ENCODE results near the gene URM1. TPM values are rescaled to one million over a fixed set of nuclear protein-coding genes. Genes with fewer than 3 reads are reported as not detected.

The URM1 gene
- total RNA-seq, 6 experiments from 2014 or later, result 16.6 to 25.9 (median 22.2) TPM

DNA sequence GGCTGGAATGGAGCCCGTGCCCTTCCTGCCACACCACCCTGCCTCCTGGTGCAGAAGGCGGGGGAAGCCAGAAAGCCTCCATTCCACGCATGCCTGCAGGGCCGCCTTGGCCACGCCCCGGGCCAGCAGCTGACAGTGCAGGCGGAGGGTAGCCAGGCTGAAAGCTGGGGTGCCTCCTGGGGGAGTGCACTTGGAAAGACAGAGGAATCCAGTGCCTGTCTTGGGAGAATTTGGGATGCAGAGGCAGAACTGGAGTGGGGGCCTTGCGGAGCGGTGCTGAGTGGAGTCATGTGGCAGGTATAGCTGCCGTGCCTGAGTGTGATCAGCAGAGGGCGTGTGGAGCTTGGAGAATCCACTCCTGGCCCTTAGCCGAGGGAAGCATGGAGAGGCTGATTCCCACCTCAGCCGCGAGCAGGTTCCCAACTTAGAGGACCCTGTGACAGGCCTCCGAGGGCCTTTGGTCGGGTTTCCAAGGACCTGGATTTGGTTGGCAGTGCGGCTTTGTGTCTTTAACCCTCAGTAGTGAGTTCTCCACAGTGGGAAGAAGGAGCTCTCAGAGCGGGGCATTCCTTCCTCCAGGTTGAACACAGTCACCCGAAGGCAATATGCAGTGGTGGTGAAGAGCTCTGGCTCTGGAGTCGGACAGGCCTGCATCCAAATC, 9.1 kb upstream of the URM1 start:
- Histone ChIP-seq H3K9me3 (no peaks in the 10 kb centered on the region), H3K27ac (no peak overlapping the region), H3K4me1 (peaks cover 0 to 11% (median 0%) of the 10 kb centered on the region in 4 donors), H3K4me3 (peak overlapping the region; percentile 42 to 54 (median 43)), H3K27me3 (no peaks in the 10 kb centered on the region), H3K36me3 (no peaks in the 10 kb centered on the region)
- TF ChIP-seq, protein P1, sequence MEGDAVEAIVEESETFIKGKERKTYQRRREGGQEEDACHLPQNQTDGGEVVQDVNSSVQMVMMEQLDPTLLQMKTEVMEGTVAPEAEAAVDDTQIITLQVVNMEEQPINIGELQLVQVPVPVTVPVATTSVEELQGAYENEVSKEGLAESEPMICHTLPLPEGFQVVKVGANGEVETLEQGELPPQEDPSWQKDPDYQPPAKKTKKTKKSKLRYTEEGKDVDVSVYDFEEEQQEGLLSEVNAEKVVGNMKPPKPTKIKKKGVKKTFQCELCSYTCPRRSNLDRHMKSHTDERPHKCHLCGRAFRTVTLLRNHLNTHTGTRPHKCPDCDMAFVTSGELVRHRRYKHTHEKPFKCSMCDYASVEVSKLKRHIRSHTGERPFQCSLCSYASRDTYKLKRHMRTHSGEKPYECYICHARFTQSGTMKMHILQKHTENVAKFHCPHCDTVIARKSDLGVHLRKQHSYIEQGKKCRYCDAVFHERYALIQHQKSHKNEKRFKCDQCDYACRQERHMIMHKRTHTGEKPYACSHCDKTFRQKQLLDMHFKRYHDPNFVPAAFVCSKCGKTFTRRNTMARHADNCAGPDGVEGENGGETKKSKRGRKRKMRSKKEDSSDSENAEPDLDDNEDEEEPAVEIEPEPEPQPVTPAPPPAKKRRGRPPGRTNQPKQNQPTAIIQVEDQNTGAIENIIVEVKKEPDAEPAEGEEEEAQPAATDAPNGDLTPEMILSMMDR (IDR thresholded peaks at IDR 0.05), result peak; percentile 80 to 87 (median 84)
- no peak for TF ChIP-seq POLR2A (IDR thresholded peaks at IDR 0.05)
- peak; percentile 80 to 84 (median 81) for DNase-seq
- peak; percentile 94 to 97 (median 95) for ATAC-seq
- WGBS (ENCODE audit: insufficient coverage, low coverage, low lambda C conversion rate, missing lambda C conversion rate), result 2% methylated on average over 17 of the region's 20 CpGs
- intact Hi-C loops (cut with DNase I), result loop anchor here in 1 of 2 donors (10.0 kb wide), 1 partner anchor 53 kb away; no protein-coding TSS in a partner anchor

DNA sequence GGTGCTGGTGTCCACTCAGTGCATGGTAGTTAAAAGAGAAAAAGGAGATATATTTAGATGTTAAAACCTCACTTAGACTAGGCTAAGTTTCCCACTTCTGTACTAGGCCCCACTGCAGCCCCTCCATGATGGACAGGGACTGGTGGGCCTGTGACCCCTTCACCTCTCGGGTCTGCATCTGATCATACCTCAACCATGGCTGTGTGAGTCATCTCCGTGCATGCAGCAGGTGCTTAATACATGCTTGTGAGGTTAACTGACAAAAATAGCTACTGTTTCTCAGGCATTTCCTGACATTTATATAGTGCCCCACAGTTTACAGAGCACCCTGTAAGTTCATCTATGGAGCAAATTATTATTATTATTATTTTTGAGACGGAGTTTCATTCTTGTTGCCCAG, 8.4 kb upstream of the URM1 start:
- intact Hi-C loops (cut with DNase I), result loop anchor here in 1 of 2 donors (10.0 kb wide), 1 partner anchor 52 kb away; no protein-coding TSS in a partner anchor
- Histone ChIP-seq H3K9me3 (no peaks in the 10 kb centered on the region), H3K4me1 (peaks cover 0 to 11% (median 0%) of the 10 kb centered on the region in 4 donors), H3K27ac (no peak overlapping the region), H3K36me3 (no peaks in the 10 kb centered on the region), H3K27me3 (no peaks in the 10 kb centered on the region), H3K4me3 (no peak overlapping the region)
- DNase-seq (no peak), ATAC-seq (no peak)
- TF ChIP-seq POLR2A (IDR thresholded peaks at IDR 0.05), result no peak
- 80% methylated on average over 1 of the region's 3 CpGs for WGBS (ENCODE audit: insufficient coverage, low coverage, low lambda C conversion rate, missing lambda C conversion rate)

DNA sequence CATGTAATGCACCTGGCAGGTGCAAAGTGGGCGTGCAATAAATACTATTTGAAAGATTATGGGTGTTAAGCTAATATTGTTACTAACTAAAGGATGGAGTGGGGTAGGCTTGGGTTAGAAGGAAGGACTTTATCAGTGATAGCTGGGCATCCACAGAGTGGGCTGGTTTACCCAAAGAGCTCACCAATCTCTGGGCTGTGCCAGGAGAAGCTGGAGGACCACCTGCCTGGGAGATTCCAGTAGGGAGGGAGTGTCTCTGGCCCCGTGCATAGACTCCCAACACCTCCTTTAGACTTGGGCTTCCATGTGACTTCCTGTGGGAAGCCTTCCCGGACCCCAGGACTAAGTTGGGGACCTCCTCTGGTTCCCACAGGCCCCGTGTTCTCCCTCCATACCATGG, 5.6 kb upstream of the URM1 start:
- TF ChIP-seq, protein P1 (IDR thresholded peaks at IDR 0.05), result no peak
- no peak for TF ChIP-seq POLR2A (IDR thresholded peaks at IDR 0.05)
- Histone ChIP-seq H3K36me3 (no peaks in the 10 kb centered on the region), H3K27ac (no peak overlapping the region), H3K4me3 (no peak overlapping the region), H3K4me1 (peaks cover 0 to 16% (median 0%) of the 10 kb centered on the region in 4 donors), H3K9me3 (no peaks in the 10 kb centered on the region), H3K27me3 (no peaks in the 10 kb centered on the region)
- 83% methylated on average over 3 of the region's 4 CpGs for WGBS (ENCODE audit: insufficient coverage, low coverage, low lambda C conversion rate, missing lambda C conversion rate)
- ATAC-seq (no peak), DNase-seq (no peak)
- intact Hi-C loops (cut with DNase I), result loop anchor here in 1 of 2 donors (10.0 kb wide), 1 partner anchor 49 kb away; no protein-coding TSS in a partner anchor

DNA sequence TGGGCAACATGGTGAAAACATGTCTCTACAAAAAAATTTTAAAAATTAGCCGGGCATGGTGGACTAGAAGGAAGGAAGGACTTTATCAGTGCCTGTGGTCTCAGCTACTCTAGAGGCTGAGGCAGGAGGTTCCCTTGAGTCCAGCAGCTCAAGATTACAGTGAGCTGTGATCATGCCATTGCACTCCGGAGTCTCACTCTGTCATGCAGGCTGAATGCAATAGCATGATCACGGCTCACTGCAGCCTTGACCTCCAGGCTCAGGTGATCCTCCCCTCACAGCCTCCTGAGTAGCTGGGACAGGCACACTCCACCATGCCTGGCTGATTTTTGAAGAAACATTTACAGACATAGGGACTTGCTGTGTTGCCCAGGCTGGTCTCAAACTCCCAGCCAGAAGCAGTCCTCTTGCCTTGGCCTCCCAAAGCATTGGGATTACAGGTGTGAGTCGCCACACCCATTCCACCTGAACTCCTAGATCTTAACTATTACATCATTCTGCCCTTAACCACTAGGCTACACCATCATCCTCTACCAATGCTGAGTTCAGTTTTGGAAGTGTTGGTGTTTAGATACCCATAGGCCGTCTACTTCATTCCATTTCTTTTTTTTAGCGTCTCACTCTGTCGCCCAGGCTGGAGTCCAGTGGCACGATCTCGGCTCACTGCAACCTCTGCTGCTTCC, 2.0 kb upstream of the URM1 start:
- Histone ChIP-seq H3K4me3 (no peak overlapping the region), H3K4me1 (peaks cover 0 to 18% (median 3%) of the 10 kb centered on the region in 4 donors), H3K27ac (no peak overlapping the region), H3K36me3 (no peaks in the 10 kb centered on the region), H3K27me3 (no peaks in the 10 kb centered on the region), H3K9me3 (no peaks in the 10 kb centered on the region)
- 93% methylated on average over 7 of the region's 9 CpGs for WGBS (ENCODE audit: insufficient coverage, low coverage, low lambda C conversion rate, missing lambda C conversion rate)
- no peak for DNase-seq
- ATAC-seq, result no peak
- intact Hi-C loops (cut with DNase I), result loop anchor here in 1 of 2 donors (10.0 kb wide), 1 partner anchor 46 kb away; no protein-coding TSS in a partner anchor
- no peak for TF ChIP-seq POLR2A (IDR thresholded peaks at IDR 0.05)
- TF ChIP-seq, protein P1 (IDR thresholded peaks at IDR 0.05), result no peak

DNA sequence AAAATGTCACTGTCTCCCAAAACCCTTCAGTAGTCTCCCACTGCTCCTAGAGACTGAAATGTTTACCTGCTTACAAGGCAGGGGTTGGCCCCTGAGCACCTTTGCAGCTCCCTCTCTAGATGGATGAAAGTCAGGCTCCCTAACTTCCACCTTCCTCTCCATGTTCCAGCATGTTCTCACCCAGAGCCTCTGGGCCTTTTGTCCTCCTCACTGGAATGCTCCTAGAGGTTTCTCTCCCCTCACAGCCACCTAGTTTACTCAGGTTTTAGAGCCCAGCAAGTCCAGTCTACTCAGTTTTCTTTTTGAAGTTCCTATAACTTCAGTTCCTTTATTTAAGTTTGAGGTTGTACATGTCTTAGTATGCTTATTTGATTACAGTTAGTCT, 815 bp upstream of the URM1 start:
- no peak for TF ChIP-seq POLR2A (IDR thresholded peaks at IDR 0.05)
- TF ChIP-seq, protein P1 (IDR thresholded peaks at IDR 0.05), result no peak
- ATAC-seq (no peak), DNase-seq (no peak)
- Histone ChIP-seq H3K27ac (peak overlapping the region; percentile 43 to 89 (median 80)), H3K36me3 (no peaks in the 10 kb centered on the region), H3K9me3 (no peaks in the 10 kb centered on the region), H3K4me1 (peaks cover 0 to 13% (median 3%) of the 10 kb centered on the region in 4 donors), H3K27me3 (no peaks in the 10 kb centered on the region), H3K4me3 (peak overlapping the region; percentile 91 to 100 (median 99))
- intact Hi-C loops (cut with DNase I), result no loop called here
